ENCODE measurements around the gene DOCK8. TPM values are rescaled to one million over a fixed set of nuclear protein-coding genes. Genes with fewer than 3 reads are reported as not detected.

Gene DOCK8
- polyA plus RNA-seq, 2 of the 4 experiments (the other 2 are of a cell fraction): 0.27 to 0.68 TPM

DNA sequence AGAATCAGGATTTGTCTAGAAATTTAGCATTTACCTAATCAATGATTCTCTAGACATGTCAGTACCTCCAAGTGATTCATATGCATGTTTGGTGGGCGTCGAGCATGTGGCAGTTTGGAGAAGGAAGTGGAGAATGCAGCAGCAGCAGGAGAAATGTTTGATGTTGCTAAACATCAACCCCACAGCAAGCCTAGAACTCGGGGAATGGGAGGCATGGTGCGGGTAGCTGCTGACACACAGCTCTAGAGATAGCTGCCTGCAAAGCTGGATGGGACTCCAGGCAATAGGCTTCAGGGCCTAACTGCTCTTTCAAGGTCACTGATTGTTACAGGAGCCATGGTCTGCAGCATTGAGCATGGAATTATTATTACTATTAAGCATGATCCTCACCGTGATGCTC is 137.3 kb downstream of the DOCK8 start:
- DNase-seq (ENCODE audit: low read depth in 1 of 2, low spot score in 1 of 2) (no peak), FAIRE-seq (no peak), ATAC-seq (no peak)
- Histone ChIP-seq H3K4me3 (no peak overlapping the region), H3K4me1 (no peaks in the 10 kb centered on the region), H3K9me3 (no peaks in the 10 kb centered on the region), H3K4me2 (no peak overlapping the region), H3K27ac (no peak overlapping the region)
- ChIA-PET POLR2A (no interaction called here), CTCF (no interaction called here)
- 60% methylated on average over 5 of the region's 5 CpGs for WGBS (ENCODE audit: missing lambda C conversion rate)
- TF ChIP-seq, protein P1, sequence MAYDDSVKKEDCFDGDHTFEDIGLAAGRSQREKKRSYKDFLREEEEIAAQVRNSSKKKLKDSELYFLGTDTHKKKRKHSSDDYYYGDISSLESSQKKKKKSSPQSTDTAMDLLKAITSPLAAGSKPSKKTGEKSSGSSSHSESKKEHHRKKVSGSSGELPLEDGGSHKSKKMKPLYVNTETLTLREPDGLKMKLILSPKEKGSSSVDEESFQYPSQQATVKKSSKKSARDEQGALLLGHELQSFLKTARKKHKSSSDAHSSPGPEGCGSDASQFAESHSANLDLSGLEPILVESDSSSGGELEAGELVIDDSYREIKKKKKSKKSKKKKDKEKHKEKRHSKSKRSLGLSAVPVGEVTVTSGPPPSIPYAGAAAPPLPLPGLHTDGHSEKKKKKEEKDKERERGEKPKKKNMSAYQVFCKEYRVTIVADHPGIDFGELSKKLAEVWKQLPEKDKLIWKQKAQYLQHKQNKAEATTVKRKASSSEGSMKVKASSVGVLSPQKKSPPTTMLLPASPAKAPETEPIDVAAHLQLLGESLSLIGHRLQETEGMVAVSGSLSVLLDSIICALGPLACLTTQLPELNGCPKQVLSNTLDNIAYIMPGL (CRISPR knock-in tag; IDR thresholded peaks at IDR 0.05; ENCODE audit: borderline replicate concordance): no peak
- TF ChIP-seq HEYL (CRISPR knock-in tag; IDR thresholded peaks at IDR 0.05) (no peak), USF2 (IDR thresholded peaks at IDR 0.05) (no peak), BHLHE40 (IDR thresholded peaks at IDR 0.05; ENCODE audit: low read depth, low read length) (no peak), HES2 (IDR thresholded peaks at IDR 0.05) (no peak), JUN (IDR thresholded peaks at IDR 0.05) (no peak), RARB (CRISPR knock-in tag; IDR thresholded peaks at IDR 0.05) (no peak), ZSCAN20 (CRISPR knock-in tag; IDR thresholded peaks at IDR 0.05) (no peak), POLR2A (IDR thresholded peaks at IDR 0.05; ENCODE audit: low read length) (no peak), HOXB5 (CRISPR knock-in tag; IDR thresholded peaks at IDR 0.05) (no peak), TFCP2L1 (CRISPR knock-in tag; IDR thresholded peaks at IDR 0.05) (no peak), KDM5A (IDR thresholded peaks at IDR 0.05) (no peak), FOSL2 (IDR thresholded peaks at IDR 0.05) (no peak), FOSL2 (CRISPR knock-in tag; IDR thresholded peaks at IDR 0.05) (no peak), NPAS2 (CRISPR knock-in tag; IDR thresholded peaks at IDR 0.05; ENCODE audit: borderline replicate concordance) (no peak), MAZ (IDR thresholded peaks at IDR 0.05; ENCODE audit: borderline replicate concordance, low read depth, low read length) (no peak), EP300 (IDR thresholded peaks at IDR 0.05) (no peak), FOSB (CRISPR knock-in tag; IDR thresholded peaks at IDR 0.05) (no peak), CTCF (IDR thresholded peaks at IDR 0.05) (no peak), MYC (IDR thresholded peaks at IDR 0.05; ENCODE audit: borderline replicate concordance, low read length) (no peak)

DNA sequence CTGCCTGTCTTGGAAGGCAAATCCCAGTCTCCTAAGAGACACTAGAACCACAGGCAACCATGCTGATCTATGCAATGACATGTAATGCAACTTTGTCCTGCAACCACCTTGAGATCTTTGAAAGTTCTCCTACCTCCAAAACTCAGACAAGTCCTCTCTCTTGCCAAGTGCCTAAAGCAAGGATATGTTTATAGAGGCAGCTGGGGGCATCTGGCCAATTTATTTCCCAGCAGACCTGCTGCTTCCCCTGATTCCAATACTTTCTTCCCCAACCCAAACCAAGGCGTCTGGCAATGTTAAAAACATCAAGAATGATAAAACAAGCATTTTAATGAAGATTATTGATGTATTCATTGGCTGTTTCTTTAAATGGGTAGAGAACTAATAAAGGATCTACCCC is 138.4 kb downstream of the DOCK8 start:
- WGBS (ENCODE audit: missing lambda C conversion rate): 0% methylated on average over 1 of the region's 1 CpG
- FAIRE-seq: no peak

More for the DNA sequence above, 138.4 kb downstream of the DOCK8 start:
- CTCF ChIA-PET: no interaction called here
- Histone ChIP-seq H3K27ac (no peak overlapping the region), H3K9me3 (no peaks in the 10 kb centered on the region), H3K4me2 (no peak overlapping the region), H3K4me1 (no peaks in the 10 kb centered on the region), H3K4me3 (no peak overlapping the region)
- ATAC-seq: no peak
- DNase-seq (ENCODE audit: low read depth in 1 of 2, low spot score in 1 of 2): no peak
- TF ChIP-seq PHF8 (IDR thresholded peaks at IDR 0.05; ENCODE audit: borderline replicate concordance, low read depth): no peak
- no peak for TF ChIP-seq KDM1A (IDR thresholded peaks at IDR 0.05; ENCODE audit: low read depth)
- TF ChIP-seq ZSCAN20 (CRISPR knock-in tag; IDR thresholded peaks at IDR 0.05): no peak
- no peak for TF ChIP-seq HOXA7 (CRISPR knock-in tag; IDR thresholded peaks at IDR 0.05)
- no peak for TF ChIP-seq RAD21 (conservative IDR thresholded peaks at IDR 0.05 in 1 of 2, IDR thresholded peaks at IDR 0.05 in 1 of 2)
- no peak for TF ChIP-seq EP300 (IDR thresholded peaks at IDR 0.05)
- no peak for TF ChIP-seq MAX (IDR thresholded peaks at IDR 0.05)
- no peak for TF ChIP-seq BHLHE40 (IDR thresholded peaks at IDR 0.05; ENCODE audit: low read depth, low read length)
- TF ChIP-seq CEBPB (IDR thresholded peaks at IDR 0.05): no peak
- TF ChIP-seq ATOH8 (CRISPR knock-in tag; IDR thresholded peaks at IDR 0.05; ENCODE audit: low read depth): no peak
- no peak for TF ChIP-seq ELK1 (IDR thresholded peaks at IDR 0.05; ENCODE audit: low read depth, low read length)
- POLR2A ChIA-PET: no interaction called here
